OCI-LY3 (cell line): ENCODE data around the gene INPP5J.

Experiments
- H2AFZ ChIP-seq: fragments of 200-600, 300-600 bp; shearing (Covaris generic); 2 replicates; pipeline ENCODE4 v1.6.0; 2014; ENCODE audit warnings: antibody characterized with exemption, low read depth, low read length
- H3K27ac ChIP-seq: fragments of 200-600, 300-600 bp; sonication (generic); 2 replicates; pipeline ENCODE4 v1.5.1; 2014; ENCODE audit warnings: mild to moderate bottlenecking, low read length, moderate library complexity, mixed read lengths
- H3K27me3 ChIP-seq: fragments of 200-600, 300-600 bp; sonication (generic); 2 replicates; pipeline ENCODE4 v1.6.1; 2014; ENCODE audit warnings: low read depth, low read length, mixed read lengths
- H3K36me3 ChIP-seq: fragments of 200-600, 300-600 bp; sonication (generic); replicated peaks from 2 replicates; pipeline ENCODE3; 2014; ENCODE audit warnings: low read depth, low read length, mixed read lengths
- H3K4me1 ChIP-seq: fragments of 300-600, 200-600 bp; sonication (generic); 2 replicates; pipeline ENCODE4 v1.6.1; 2014; ENCODE audit warnings: low read length, mixed read lengths
- H3K4me2 ChIP-seq: fragments of 200-600, 300-600 bp; sonication (generic); 2 replicates; pipeline ENCODE4 v1.6.1; 2014; ENCODE audit warnings: low read length, mixed read lengths
- H3K4me3 ChIP-seq: fragments of 300-600, 200-600 bp; sonication (generic); 2 replicates; pipeline ENCODE4 v1.5.1; 2014; ENCODE audit warnings: antibody characterized with exemption, mild to moderate bottlenecking, low read length, moderate library complexity
- H3K79me2 ChIP-seq: fragments of 300-600, 200-600 bp; shearing (Covaris generic); 2 replicates; pipeline ENCODE4 v1.6.1; 2014; ENCODE audit warnings: mild to moderate bottlenecking, low read length, mixed read lengths
- H3K9ac ChIP-seq: fragments of 300-600, 200-600 bp; shearing (Covaris generic); 2 replicates; pipeline ENCODE4 v1.6.0; 2014; ENCODE audit warnings: mild to moderate bottlenecking, low read length, moderate library complexity
- H3K9me3 ChIP-seq: fragments of 200-600, 300-600 bp; shearing (Covaris generic); 2 replicates; pipeline ENCODE4 v1.6.1; 2014; ENCODE audit warnings: low read length, mixed read lengths; ENCODE audit not compliant: insufficient read depth
- H4K20me1 ChIP-seq: fragments of 200-600, 300-600 bp; sonication (generic); 2 replicates; pipeline ENCODE4 v1.6.1; 2016; ENCODE audit warnings: low read length, mixed read lengths; ENCODE audit not compliant: insufficient read depth
- EZH2phosphoT487 ChIP-seq: fragments of 200-600 bp; shearing (Covaris generic); IDR thresholded peaks from 2 replicates; pipeline ENCODE4 v1.6.1; 2018; ENCODE audit warnings: antibody characterized with exemption, mixed run types, low read depth
- TF ChIP-seq, protein P1 (sequence below): fragments of 200-600, 300-600 bp; sonication (generic); IDR thresholded peaks from 2 replicates; pipeline ENCODE4 v1.5.1; 2014; ENCODE audit warnings: antibody characterized with exemption, low read length, low read depth

INPP5J gene

DNA sequence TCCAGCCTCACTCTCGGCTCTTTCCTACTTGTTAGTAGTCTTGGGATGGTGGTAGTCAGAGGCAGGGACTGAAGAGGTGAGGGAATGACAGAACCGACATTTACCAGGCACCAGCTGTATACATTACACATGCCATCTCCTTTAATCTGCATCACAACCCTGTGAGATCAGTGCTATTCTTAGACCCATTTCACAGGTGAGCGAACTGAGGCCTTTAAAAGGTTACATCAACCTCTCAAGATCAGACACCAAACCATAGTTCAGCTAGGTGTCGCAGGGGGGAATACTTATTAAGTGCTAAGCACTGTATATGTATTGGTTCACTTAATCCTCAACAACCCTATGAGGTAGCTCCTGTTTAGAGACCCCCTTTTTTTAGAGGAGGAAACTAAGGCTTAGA, 11.9 kb downstream of the INPP5J start:
- no peak overlapping the region for H3K4me3 ChIP-seq
- no peaks in the 10 kb centered on the region for H3K9me3 ChIP-seq
- H3K9ac ChIP-seq = no peak overlapping the region
- H2AFZ ChIP-seq = no peak overlapping the region
- no peak overlapping the region for H3K27ac ChIP-seq
- no peak overlapping the region for H3K4me2 ChIP-seq
- 0 out of 2 replicates have a peak, but pooled peaks cover 5% of the 10 kb centered on the region for H3K4me1 ChIP-seq
- no peaks in the 10 kb centered on the region for H3K36me3 ChIP-seq
- no peaks in the 10 kb centered on the region for H3K79me2 ChIP-seq
- H4K20me1 ChIP-seq = no peaks in the 10 kb centered on the region
- H3K27me3 ChIP-seq = 0 out of 2 replicates have a peak, but pooled peaks cover 8% of the 10 kb centered on the region
- TF ChIP-seq, protein P1, sequence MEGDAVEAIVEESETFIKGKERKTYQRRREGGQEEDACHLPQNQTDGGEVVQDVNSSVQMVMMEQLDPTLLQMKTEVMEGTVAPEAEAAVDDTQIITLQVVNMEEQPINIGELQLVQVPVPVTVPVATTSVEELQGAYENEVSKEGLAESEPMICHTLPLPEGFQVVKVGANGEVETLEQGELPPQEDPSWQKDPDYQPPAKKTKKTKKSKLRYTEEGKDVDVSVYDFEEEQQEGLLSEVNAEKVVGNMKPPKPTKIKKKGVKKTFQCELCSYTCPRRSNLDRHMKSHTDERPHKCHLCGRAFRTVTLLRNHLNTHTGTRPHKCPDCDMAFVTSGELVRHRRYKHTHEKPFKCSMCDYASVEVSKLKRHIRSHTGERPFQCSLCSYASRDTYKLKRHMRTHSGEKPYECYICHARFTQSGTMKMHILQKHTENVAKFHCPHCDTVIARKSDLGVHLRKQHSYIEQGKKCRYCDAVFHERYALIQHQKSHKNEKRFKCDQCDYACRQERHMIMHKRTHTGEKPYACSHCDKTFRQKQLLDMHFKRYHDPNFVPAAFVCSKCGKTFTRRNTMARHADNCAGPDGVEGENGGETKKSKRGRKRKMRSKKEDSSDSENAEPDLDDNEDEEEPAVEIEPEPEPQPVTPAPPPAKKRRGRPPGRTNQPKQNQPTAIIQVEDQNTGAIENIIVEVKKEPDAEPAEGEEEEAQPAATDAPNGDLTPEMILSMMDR = no peak
- no peak for TF ChIP-seq EZH2phosphoT487

DNA sequence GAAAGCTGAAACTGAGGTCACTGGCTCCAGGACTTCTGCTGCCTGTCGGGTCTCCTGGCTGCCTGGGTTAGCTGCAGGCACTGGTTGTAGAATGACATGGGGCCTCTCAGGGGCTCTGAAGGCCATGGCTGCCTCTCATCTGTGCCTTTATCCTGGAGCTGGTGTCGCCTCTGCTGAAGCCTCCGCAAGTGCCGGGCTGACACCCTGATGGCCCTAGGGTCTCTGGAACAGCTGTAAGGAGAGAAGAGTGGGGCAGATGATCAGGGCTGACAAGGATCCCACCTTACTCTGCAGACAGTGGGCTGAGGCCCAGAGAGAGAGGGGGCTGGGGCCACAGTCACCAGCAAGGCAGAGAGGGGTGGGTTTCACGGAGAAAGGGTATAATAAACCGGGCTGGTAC, 12.9 kb downstream of the INPP5J start:
- no peaks in the 10 kb centered on the region for H4K20me1 ChIP-seq
- no peaks in the 10 kb centered on the region for H3K9me3 ChIP-seq
- no peaks in the 10 kb centered on the region for H3K36me3 ChIP-seq
- TF ChIP-seq, protein P1 = no peak
- no peak for TF ChIP-seq EZH2phosphoT487
- H3K79me2 ChIP-seq = no peaks in the 10 kb centered on the region
- H3K27ac ChIP-seq = no peak overlapping the region
- H3K27me3 ChIP-seq = 0 out of 2 replicates have a peak, but pooled peaks cover 9% of the 10 kb centered on the region
- H3K9ac ChIP-seq = no peak overlapping the region
- H3K4me1 ChIP-seq = 0 out of 2 replicates have a peak, but pooled peaks cover 5% of the 10 kb centered on the region
- H3K4me2 ChIP-seq = no peak overlapping the region
- no peak overlapping the region for H2AFZ ChIP-seq
- no peak overlapping the region for H3K4me3 ChIP-seq

DNA sequence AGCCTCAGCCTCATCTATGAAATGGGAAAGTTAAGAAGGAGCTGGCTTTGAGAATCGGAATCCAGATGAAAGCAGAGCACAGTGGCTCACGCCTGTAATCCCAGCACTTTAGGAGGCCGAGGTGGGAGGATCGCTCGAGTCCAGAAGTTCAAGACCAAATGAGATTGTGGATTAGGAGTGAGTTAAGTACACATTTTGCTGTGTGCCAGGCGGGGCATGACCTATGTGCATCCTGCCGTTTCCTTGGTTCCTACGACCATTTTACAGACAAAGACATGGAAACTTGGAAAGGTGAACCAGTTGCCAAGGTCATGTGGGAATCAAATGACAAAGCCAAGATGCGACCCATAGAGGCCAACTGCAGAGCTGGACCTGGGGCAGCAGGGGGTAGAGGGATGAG, 13.4 kb downstream of the INPP5J start:
- H3K9me3 ChIP-seq = no peaks in the 10 kb centered on the region
- no peak for TF ChIP-seq EZH2phosphoT487
- TF ChIP-seq, protein P1 = no peak
- H2AFZ ChIP-seq = no peak overlapping the region
- no peak overlapping the region for H3K27ac ChIP-seq
- H4K20me1 ChIP-seq = no peaks in the 10 kb centered on the region
- peaks cover 9% of the 10 kb centered on the region; the same call in 1 of the 2 replicates for H3K27me3 ChIP-seq
- no peaks in the 10 kb centered on the region for H3K79me2 ChIP-seq
- H3K4me1 ChIP-seq = 0 out of 2 replicates have a peak, but pooled peaks cover 5% of the 10 kb centered on the region
- no peak overlapping the region for H3K4me2 ChIP-seq
- H3K9ac ChIP-seq = no peak overlapping the region
- no peaks in the 10 kb centered on the region for H3K36me3 ChIP-seq
- H3K4me3 ChIP-seq = no peak overlapping the region

DNA sequence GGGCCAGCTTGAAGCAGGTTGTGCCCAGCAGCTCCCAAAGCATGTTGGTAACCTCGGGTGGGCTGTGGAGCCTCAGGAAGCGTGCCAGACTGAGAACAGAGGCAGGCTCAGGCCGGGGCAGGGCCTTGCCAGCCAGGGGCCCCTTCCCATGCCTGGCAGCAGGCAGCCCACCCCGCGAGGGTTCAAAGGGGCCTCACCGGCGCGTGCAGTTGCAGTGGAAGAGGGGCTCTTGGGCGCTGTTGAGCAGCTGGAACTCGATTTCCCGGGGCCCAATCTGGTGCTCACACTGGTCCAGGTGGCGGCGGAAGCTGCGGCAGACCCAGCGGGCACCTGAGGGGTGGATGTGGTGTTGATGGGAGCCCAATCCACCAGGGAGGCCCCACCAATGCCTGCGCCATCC, 13.9 kb downstream of the INPP5J start:
- no peaks in the 10 kb centered on the region for H3K36me3 ChIP-seq
- no peaks in the 10 kb centered on the region for H4K20me1 ChIP-seq
- no peak overlapping the region for H3K27ac ChIP-seq
- peaks cover 9% of the 10 kb centered on the region; the same call in 1 of the 2 replicates for H3K27me3 ChIP-seq
- no peaks in the 10 kb centered on the region for H3K9me3 ChIP-seq
- no peak overlapping the region for H2AFZ ChIP-seq
- H3K4me3 ChIP-seq = no peak overlapping the region
- no peak overlapping the region for H3K9ac ChIP-seq
- TF ChIP-seq, protein P1 = no peak
- no peak for TF ChIP-seq EZH2phosphoT487
- no peak overlapping the region for H3K4me2 ChIP-seq
- 0 out of 2 replicates have a peak, but pooled peaks cover 5% of the 10 kb centered on the region for H3K4me1 ChIP-seq
- H3K79me2 ChIP-seq = no peaks in the 10 kb centered on the region
